RCC 7860 (cell line): Measurements from ENCODE around the gene AFAP1.

ENCODE experiments used
- DNase-seq: peaks from one replicate; pipeline ENCODE4 v3.0.0-alpha.2; 2015; ENCODE audit warnings: low spot score
- FAIRE-seq: peaks from 2 replicates; lab custom pipeline; 2012; peaks lifted over from hg19 to GRCh38; lab: Jason Lieb, UNC

The AFAP1 gene, protein sequence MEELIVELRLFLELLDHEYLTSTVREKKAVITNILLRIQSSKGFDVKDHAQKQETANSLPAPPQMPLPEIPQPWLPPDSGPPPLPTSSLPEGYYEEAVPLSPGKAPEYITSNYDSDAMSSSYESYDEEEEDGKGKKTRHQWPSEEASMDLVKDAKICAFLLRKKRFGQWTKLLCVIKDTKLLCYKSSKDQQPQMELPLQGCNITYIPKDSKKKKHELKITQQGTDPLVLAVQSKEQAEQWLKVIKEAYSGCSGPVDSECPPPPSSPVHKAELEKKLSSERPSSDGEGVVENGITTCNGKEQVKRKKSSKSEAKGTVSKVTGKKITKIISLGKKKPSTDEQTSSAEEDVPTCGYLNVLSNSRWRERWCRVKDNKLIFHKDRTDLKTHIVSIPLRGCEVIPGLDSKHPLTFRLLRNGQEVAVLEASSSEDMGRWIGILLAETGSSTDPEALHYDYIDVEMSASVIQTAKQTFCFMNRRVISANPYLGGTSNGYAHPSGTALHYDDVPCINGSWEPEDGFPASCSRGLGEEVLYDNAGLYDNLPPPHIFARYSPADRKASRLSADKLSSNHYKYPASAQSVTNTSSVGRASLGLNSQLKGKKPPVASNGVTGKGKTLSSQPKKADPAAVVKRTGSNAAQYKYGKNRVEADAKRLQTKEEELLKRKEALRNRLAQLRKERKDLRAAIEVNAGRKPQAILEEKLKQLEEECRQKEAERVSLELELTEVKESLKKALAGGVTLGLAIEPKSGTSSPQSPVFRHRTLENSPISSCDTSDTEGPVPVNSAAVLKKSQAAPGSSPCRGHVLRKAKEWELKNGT

DNA sequence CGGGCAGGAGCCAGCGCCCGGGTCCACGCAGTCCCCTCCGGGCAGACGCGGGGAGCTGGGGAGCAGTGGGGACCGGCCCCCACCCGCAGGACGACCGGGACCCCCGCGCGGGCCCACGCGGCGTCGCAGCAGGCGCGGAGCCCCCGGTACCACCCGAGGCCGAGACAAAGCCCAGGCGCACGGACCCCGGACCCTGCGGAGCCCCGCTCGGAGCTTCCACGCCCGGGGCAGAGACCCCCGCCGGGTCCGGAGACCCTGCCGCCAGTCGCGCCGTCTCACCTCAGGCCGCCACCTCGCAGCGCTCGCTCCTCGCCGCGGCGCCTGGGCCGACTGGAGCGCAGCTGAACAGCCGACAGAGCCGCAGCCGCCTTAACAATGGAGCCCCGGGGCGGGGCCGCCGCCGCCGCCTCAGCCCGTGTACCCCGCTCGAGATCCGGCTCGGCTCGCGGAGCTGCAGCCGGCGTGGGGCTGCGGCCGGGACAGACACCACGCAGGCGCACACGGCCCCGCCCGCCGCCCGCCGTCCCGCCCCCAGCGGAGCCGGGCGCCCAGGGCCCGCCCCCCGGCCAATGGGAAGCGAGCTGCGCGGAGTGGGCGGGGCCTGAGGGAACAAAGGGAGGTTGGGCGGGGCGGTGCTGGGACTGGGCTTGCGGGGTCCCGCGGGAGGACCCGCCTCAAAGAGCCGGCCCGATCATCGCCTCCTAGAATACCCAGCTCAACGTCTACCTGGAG, at the start of gene AFAP1:
TSS of gene AFAP1 (minus strand) at position 485 of the 732 bp plus-strand sequence. CDS start 67,783 bp downstream, outside the sequence.
- peak; percentile 62 for DNase-seq
- FAIRE-seq, result no peak

DNA sequence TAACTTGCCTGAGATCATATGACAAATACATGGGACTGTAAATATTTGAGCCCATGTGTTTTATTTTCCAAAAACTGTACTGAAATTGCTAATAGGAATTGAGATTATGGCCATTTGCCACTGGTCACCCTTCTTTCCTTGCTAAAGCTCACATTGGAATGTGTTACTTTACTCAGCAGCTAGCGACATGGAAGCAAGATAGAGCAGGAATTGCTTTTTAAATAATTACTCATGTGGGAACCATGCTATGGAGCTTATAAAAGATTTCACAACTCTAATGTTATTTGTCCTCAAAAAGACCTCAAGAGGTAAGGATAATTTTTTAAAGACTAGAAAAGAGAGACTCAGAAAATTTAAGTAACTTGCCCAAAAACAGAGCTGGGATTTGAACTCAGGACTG, 48.8 kb upstream of the AFAP1 start:
- FAIRE-seq (no peak), DNase-seq (no peak)

DNA sequence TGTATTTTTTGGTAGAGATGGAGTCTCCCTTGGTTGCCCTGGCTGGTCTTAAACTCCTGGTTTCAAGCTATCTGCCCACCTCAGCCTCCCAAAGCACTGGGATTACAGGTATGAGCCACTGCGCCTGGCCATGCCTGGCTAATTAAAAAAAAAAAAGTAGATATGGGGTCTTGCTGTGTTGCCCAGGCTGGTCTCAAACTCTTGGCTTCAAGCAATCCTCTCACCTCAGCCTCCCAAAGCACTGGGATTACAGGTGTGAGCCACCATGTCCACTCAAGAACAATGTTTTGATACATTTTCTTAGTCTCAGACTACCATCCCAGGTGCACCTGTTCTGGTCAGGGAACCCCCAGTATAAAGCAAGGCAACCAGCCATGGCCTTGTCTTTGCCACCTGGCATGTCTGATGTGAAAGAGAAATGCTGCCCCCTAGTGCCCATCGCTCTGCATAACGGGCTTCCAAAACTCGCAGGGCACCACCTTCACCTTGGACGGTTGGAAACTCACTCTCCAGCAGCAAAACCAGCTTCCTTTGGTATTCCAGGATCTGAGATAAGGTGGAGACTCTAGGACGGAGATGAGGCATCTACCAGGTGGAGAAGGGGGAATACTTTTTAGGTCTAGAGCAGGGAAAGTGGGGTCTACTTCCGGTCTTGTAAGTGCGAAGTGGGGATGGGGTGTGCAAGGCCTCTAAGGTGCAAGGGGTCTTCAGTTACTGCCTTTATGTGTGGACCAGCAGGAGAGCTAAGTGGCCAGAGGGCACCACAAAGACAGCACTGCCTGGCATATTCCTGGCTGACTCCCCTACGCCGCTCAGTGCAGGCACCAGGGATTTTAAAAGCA, 47.7 kb upstream of the AFAP1 start:
- FAIRE-seq (no peak), DNase-seq (peak; percentile 42)

DNA sequence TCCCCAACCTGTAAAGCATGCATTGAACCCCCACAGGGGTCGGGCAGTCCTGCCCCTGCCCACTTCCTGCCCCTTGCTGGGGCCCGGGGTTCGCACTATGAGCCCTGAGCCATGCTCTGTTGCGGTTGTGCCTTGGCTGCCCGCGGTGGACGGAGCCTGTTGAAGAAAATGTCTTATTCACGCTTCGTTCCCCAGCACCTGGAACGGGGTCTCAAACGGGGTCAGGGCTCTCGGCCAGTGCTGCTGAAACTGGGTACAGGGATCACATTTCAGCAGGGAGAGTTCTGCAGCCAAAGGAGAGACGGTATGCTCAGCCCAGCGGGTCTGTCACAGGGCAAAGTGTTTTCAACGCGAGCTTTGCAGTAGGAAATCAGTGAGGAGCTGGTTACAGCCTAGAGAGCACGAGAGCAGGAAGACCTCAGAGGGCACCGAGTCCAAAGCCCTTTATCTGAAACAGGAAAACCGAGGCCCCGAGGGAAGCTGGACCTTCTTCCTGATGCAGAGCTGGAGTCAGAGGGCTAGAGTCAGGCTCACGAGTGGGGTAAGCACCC, 46.3 kb upstream of the AFAP1 start:
- FAIRE-seq (no peak), DNase-seq (no peak)

DNA sequence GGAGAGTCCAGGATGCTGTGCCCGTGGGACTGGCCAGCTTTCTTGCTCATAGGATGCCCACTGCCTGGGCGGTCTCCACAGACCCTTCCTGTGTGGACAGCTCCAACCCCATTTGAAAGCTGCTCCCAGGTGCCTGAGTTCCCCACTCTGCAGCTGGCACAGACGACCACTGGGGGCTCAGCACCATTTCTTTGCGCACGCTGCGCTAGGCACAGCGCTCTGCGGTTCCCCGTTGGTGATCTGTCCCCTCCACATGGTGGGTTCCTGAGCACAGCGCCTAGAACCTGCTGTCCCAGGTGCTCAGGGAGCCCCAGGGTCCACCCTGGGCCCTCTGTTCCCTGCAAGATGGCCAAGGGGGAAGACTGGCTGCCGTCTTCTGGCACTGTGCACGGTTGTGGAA, 45.4 kb upstream of the AFAP1 start:
- FAIRE-seq, result no peak
- DNase-seq, result no peak

DNA sequence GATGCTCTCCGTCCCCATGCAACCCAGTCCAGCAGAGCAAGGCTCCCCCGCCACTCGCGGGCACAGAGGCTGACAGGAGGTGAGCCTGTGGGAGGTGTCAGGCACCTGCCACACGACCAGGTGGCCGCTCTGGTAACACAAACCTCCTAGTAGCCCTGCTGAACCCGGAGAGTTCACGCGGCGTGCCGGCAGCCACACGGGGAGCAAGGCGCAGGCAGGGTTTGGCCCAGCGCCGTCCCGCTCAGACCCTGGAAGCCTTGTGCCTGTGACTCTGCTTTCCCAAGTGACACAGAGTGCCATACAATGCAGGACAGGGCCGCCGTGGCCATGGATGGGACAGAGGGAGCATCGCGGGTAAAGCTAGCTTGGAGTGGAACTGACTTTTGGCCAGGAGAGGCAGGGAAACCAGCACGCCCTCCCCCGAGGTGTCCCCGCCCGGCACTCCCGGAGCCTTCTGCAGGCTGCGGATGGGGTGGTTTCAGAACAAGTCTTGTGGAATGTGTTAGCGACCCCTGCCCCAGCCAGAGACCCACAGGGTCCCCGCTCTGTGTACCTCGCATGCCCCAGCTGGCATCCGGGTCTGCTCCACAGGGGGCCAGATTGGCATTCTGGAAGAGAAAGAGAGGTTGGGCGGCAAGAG, 44.7 kb upstream of the AFAP1 start:
- FAIRE-seq (no peak), DNase-seq (no peak)

DNA sequence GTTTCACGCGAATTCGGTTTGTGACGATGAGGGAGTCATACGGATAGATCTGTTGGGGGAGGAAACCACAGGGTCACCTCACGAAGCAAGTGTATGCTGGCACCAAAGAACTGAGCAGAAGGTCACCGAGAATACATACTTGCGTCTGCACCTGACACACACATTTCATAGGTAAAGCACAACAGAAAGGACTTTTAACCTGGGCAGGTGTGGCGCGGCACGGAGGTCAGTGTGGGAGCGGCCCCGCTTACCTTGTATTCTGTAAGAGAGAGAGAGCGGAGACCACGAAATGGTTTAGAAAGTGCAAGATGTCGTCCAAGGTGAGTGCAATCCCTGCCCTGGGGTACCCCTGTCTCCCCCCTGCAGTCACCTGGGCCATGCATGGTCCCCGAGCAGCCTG, 43.6 kb upstream of the AFAP1 start:
- no peak for DNase-seq
- no peak for FAIRE-seq

DNA sequence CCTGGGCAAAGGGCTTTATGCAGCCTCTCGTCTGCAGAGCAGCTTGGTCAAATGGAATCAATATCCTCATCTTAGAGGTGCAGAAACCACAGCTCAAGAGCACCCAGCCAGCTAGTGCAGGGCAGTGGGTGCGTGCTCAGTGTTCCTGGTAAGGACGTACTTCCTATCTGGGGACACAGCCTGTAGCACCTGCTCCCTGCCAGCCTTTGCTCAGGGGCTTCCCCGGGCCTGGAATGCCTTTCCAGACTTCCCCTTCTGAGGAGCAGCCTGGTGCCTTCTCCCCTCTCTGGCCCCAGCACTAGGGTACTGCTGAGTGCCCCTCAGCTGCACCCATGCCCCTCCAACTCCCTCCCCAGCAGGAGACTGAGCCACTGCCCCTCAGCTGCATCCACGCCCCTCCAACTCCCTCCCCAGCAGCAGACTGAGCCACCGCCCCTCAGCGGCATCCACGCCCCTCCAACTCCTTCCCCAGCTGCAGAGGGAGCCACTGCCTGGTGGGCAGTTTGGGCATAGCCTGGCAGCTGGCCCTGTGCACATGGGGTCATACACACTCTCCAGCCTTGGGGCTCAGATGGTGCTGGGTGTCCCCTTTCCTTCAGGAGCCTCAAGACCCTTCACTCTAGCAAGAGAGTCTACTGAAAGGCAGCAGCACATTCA, 42.2 kb upstream of the AFAP1 start:
- DNase-seq, result no peak
- no peak for FAIRE-seq

DNA sequence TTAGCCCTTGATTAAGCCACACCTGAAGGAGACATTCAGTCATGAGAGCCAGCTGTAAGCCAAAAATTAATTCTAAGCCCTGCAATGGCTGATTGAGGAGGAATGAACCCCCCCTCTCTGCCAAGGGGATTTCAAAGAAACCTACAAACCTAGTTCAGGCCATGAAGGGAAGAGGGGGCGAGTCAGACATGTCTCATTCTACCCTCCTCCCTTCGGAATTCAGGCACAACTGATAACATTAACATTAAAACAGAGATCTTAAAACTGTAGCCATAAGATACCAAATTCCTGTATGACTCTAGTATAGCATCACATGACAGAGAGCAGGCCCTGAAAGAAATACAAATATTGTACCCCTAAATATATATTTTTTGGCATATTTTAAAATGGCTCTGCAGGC, 40.4 kb upstream of the AFAP1 start:
- FAIRE-seq, result no peak
- DNase-seq, result peak; percentile 11

DNA sequence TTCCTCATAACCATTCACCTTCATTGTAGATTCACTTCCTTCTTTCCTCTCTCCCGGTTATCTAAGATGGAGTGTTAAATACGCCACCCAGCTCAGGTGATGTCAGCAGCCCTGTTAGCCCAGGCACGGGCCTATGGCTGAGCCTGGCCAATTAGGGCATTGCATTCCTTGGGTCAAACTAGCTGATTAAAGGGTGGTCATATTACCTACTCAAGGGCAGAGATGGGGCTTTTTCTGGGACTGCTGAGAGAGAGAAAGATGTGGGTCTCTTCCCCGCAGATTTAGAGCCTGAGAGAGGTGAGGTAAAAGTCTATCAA, 39.9 kb upstream of the AFAP1 start:
- no peak for FAIRE-seq
- DNase-seq, result no peak

DNA sequence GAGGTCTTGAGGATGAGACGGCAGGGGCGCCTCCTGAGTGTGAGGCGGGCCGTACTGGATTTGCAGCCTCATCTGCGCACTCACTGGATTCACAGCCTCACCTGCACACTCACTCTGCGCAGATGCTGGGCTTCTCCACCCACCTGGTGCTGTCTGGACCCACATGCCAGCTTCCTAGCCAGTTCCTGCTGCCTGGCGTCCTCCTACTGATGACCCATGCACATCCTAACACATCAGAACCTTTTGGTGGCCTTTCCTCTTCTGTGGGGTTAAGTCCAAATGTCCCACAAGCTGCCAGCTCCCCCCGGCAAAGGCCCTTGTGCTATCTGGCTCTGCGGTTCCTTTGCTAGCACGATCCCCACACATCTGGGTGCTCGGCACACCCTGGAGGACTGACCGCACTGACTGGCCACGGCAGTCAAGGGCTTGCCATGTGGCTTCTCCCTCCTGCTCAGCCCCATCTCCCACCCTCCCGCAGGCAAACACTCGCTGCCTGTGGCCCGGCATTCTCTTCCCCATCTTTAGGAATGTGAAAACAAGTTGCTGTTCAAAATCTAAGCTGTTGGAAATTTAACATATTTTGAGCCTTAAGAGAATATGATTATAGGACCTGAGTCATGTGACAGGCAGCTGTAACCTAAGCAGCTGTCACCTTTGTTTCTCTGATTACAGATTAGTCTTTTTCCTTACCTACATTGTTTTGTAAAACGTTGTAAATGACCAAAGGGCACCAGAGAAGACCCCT, 39.4 kb upstream of the AFAP1 start:
- DNase-seq (no peak), FAIRE-seq (no peak)

DNA sequence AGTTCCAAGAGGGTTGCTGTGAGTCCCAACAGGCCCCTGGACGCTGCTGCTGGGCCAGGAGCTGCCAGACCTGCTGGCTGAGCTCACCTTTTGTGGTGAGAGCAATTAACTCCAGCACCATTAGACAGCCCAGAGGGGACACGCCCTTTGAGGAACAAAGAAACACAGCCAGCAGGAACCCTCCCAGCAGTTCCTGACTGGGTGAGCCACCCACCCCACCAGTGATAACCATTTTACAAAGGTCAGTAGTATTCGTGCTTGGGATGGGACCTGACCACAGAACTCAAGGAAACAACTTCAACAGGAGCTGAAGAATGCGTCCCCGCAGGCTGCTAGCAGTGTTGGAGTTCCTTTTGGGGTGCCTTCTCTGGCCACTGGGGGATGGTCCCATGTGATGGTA, 38.8 kb upstream of the AFAP1 start:
- no peak for FAIRE-seq
- no peak for DNase-seq

DNA sequence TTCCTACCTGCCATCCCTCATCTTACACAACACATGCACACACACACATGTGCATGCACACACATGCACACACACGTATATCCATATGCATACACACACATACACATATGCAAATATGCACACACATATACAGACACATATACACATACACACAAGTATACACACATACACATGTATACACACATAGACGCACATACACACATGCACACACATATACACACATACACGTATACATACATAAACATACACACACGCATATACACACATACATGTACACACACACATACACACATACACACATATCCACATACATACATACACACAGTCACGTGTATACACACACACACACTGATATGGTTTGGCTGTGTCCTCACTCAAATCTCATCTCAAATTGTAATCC, 37.0 kb upstream of the AFAP1 start:
- no peak for DNase-seq
- no peak for FAIRE-seq

DNA sequence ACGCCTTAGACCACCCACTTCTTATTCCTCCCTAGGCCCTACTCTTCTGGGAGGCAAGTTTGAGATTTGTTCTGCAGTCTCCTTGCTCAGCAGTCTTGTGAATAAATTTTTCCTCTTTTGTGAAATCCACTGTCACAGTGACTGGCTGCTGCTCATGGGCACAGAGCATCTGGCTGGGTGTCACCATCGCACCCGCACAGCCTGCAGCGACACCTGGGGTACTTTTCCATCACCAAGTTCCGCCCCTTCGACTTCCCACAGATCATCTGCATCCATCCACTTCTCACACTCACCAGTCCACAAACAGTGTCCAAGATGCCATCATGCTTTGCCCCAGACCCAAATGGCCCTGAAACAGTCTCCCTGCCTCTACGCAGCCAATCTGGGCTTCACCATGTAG, 36.4 kb upstream of the AFAP1 start:
- DNase-seq (no peak), FAIRE-seq (no peak)

DNA sequence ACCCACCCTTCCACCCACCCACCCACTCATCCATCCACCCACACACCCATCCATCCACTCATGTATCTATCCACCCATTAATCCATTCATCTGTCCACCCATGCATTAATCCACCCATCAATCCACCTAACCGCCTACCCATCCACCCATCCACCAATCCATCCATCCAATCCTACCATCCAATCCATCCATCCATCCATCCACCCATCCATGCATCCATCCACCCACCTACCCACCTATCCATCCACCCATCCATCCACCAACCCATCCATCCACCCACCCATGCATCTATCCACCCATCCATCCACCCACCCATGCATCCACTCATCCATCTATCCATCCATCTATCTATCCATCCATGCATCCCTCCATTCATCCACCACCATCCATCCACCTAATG, 34.8 kb upstream of the AFAP1 start:
- FAIRE-seq, result no peak
- no peak for DNase-seq

DNA sequence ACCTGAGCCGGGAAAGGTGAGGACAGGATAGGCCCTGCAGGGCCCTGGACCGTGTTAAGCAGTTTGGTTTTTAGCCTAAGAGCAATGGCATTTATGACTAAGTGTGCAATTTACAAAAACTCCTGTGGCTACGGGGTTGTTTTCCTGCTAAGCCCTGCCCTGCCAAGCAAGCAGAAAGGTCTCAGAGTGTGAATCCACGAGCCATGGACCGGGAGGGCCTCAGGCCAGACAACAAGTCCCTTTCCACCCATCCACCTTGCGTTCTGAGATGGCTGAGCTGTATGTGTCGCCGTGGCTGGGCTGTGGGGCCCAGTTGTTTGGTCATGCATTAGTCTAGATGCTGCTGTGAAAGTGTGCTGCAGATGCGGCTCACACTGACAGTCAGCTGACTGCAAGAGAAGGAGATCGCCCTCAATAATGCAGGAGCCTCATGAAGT, 33.9 kb upstream of the AFAP1 start:
- FAIRE-seq (no peak), DNase-seq (peak; percentile 61)

DNA sequence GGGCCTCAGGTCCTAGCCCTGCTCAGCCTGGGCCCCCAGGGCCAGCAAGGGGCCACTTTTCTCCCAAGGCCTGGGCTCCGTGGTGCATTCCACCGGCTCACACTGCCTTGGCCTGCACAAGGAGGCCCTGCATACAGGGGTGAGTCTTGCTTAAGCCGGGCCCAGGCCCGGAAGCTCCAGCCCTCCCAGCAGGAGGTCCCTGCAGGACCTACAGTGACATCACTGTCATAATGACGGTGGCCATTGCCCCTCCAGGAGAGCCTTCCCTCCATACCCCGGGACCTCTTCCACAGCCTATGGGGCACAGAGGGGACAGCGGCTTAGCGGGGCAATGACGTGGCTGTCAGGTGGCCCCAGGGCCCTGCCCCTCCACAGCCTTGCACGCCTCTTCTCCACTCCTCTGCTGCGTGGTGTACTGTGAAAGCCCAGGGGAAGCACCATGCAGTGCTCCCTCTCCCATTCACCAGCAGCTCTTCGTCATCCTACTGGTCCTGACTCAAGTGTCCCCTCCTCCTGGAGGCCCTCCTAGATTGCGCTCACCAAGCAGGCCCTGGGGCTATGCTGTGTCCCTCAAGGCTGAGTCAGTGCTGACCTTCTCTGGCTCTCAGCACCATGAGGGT, 32.3 kb upstream of the AFAP1 start:
- no peak for FAIRE-seq

DNA sequence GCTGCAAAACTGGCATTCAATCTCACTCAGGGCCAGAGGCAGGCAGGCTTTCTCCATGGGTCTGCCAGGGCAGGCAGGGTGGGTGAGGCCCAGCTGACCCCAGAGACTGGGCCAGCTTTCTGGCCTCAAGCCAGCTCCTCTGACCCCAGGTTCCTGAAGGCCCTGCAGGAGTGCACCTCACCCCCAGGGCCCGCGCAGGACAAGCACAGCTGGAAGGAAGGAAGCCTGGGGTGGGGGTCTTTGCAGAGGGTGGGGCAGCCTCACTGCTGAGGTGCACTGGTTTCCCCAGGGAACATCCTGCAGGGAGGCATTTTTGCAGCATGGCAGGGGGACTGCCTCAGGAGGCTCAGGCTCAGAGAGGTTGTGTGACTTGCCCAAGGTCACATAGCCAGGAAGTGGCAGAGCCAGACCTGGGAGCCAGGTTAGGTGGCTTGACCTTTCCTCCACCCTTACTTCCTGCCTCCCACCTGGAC, 31.5 kb upstream of the AFAP1 start:
- no peak for FAIRE-seq
- no peak for DNase-seq

More for the DNA sequence above, 32.3 kb upstream of the AFAP1 start:
- DNase-seq, result no peak
